NCI-H146 treated with DMSO at 0.1 percent for 48 hours (cell line): ENCODE results near the gene AHNAK2.
"Not testable (repeated sequence)": the region's sequence is repeated elsewhere in the genome, so short reads cannot be mapped to it uniquely, and the experiment has no call there.

ENCODE experiments used
- DNase-seq: peaks from one replicate; lab custom pipeline; 2025; ENCODE audit not compliant: unreplicated experiment; lab: John Stamatoyannopoulos, UW

The AHNAK2 gene

GRCh38 chr14:104928391-104929133 lies 49.6 kb downstream of the AHNAK2 start:
- no peak for DNase-seq

GRCh38 chr14:104927901-104928300 lies 50.3 kb downstream of the AHNAK2 start:
- DNase-seq, result no peak

- DNase-seq, result no peak
These were observed 50.8 kb downstream of the AHNAK2 start for GRCh38 chr14:104927432-104927816.

- DNase-seq, result no peak
These were observed 51.3 kb downstream of the AHNAK2 start for GRCh38 chr14:104926619-104927431.

- DNase-seq, result no peak
These were observed 52.1 kb downstream of the AHNAK2 start for GRCh38 chr14:104925855-104926609.

GRCh38 chr14:104925214-104925854 lies 52.8 kb downstream of the AHNAK2 start:
- no peak for DNase-seq

DNA sequence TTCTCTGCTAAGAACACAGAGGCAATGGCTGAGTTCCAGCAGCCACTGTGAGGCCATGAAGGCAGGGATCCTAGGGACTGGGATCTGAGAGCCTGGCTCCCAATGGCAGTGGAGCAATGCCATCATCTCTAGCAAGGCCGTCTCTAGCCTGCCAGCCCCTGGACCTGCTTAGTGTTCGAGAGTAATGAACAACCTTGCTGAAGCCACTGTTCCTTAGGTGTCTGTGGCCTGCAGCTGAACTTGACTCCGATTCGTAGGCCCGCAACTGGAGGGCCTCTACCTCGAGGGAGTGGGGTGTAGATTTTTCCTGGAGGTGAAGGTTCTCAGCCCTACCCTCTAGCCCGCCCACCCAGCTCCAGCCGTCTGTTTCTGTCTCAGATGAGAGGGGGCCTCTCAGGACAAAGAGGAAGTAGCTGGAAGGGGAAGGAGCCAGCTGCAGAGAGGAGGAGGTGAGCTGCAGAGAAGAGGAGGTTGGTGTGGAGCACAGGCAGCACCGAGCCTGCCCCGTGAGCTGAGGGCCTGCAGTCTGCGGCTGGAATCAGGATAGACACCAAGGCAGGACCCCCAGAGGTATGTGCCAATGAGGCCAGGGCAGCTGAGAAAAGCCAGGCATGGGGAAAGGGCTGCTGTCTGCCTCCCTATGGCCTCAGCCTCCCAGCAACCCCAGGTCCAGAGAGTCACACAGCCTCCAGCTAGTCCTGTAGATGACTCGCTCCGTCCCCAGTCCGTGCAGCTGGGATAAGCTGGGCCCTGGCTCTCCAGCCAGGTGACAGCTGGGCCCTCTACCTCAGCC lies 53.6 kb downstream of the AHNAK2 start, which contains the start of gene PLD4:
Gene PLD4 (plus strand): TSS at position 459 of the 793 bp plus-strand sequence. CDS start 2,262 bp downstream, outside the sequence.
- DNase-seq, result no peak

DNA sequence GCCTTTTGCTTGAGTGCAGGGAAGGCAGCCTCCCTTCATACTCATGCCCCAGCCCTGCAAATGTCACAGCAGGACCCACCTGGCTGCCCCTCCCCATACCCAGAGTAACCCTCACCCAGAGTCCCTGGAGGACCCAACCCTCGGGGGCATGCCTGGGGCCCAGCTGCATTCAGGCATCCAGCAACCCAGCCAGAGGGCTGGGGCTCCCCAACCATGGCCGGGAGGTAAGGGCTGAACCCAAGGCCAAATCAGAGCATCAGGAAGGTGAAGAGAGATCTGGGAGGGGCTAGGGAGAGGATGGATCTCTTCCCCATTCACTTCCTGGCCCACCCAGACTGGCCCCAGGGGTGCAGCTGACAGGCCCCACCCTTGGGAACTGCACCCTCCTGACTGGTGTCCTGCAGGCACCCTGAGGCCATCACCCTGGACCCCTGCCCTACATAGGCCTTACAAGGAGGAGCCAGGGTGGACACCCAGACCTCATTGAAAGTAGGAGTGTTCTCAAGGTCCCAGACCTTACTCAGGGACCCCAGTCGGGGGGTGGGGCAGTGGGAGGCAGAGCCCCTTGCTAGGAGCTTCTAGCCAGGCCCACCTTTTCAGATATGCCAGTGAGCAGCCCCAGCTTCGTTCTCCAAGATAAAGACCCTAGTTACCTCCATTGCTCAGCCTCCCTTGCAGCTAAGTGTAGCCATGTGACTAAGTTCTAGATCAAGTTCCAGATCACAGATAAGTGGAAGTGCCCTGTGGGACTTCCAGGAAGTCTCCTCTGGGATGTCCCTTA lies 54.3 kb downstream of the AHNAK2 start:
- no peak for DNase-seq

DNA sequence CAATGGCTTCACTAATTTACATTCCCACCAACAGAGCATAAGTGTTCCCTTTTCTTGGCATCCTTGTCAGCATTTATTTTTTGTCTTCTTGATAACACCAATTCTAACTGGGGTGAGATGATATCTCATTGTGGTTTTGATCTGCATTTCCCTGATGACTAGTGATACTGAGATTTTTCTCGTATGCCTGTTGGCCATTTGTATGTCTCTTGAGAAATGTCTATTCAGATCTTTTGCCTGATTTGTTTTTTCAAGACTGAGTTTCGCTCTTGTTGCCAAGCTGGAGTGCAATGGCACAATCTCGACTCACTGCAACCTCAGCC lies 58.2 kb downstream of the AHNAK2 start:
- no peak for DNase-seq

GRCh38 chr14:104919152-104919992 lies 58.8 kb downstream of the AHNAK2 start:
- not testable (repeated sequence) for DNase-seq

DNA sequence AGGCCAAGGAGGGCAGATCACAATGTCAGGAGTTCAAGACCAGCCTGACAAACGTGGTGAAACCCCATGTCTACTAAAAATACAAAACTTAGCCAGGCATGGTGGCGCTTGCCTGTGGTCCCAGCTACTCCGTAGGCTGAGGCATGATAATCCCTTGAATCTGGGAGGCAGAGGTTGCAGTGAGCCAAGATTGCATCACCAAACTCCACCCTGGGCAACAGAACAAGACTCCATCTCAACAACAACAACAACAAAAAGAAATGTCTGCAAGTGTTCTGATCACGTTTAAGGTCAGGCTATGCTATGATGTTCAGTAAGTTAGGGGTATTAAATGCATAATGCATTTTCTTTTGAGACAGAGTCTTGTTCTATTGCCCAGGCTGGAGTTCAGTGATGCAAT lies 60.2 kb downstream of the AHNAK2 start:
- DNase-seq, result no peak

- DNase-seq, result no peak
These were observed 61.1 kb downstream of the AHNAK2 start for GRCh38 chr14:104917116-104917515.

GRCh38 chr14:104913435-104913834 lies 64.7 kb downstream of the AHNAK2 start:
- DNase-seq, result no peak

- DNase-seq, result no peak
These were observed 66.1 kb downstream of the AHNAK2 start for GRCh38 chr14:104912053-104912452.

DNA sequence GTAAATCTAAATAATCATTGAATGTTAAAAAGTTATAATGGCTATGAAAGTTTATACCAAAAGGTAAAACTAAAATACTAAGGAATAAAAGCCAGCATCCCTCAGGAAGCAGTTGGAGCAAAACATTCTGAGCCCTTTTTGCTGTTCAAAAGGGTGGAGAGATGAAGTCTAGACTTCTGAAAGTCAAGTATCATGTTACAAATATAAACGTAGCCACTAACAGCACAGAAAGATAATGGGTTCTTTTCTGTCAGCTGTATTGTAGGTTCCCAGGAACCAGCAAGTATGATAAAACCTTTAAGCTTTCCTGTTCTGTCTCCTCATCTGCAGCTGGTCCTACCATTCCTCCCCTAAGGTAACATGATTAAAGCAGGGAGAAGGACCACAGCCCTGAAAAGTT lies 69.9 kb downstream of the AHNAK2 start:
- DNase-seq, result no peak

DNA sequence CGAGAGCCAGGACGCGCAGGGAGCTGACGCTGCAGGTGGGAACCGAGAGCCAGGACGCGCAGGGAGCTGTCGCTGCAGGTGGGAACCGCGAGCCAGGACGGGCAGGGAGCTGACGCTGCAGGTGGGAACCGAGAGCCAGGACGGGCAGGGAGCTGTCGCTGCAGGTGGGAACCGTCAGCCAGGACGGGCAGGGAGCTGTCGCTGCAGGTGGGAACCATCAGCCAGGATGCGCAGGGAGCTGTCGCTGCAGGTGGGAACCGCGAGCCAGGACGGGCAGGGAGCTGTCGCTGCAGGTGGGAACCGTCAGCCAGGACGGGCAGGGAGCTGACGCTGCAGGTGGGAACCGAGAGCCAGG lies 72.6 kb downstream of the AHNAK2 start:
- not testable (repeated sequence) for DNase-seq

- DNase-seq, result not testable (repeated sequence)
These were observed 73.3 kb downstream of the AHNAK2 start for GRCh38 chr14:104904650-104905578.

DNA sequence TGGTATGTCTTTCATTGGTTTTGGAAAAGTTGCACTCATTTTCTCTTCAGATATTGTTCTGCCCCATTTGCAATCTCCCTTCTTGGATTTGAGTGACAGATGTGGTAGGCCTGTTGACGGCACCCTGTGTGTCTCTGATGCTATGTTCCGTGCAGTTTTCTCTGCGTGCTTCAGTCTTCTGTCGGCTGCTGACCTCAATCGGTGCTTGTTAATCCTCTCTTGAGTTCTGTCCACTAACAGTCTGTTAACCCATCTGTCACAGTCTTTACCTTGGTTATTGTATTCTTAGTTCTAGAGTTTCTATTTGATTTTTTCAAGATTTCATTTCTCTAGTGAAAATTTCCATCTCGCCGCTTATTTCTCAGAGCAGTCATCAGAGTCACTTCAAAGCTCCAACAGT lies 74.2 kb downstream of the AHNAK2 start:
- no peak for DNase-seq
